HG02943 (cell line): ENCODE data around the gene MAGEB17.

ENCODE experiments used
- ATAC-seq: cut with Tn5 transposase; IDR thresholded peaks from one replicate; pipeline ENCODE4 v1.9.1; 2021; ENCODE audit warnings: mild to moderate bottlenecking, low read depth, moderate library complexity; ENCODE audit not compliant: unreplicated experiment

MAGEB17 gene

DNA sequence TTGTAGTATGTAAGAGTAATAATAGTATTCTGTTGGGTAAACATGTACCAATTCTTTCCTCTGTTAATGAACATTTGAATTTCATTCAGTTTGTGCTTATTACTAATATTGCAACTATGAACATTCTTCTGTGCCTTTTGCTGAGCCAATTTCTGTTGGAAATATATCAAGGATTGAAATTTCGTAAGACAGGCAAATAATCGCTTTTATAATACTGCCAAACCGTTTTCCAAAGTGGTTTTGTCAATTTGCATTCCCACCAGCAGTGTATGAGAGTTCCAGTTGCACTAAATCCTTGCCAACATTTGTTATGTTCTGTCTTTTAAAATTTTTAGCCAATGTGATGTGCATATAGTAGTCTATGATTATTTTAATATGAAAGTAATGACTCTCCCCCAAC is 38.6 kb downstream of the MAGEB17 start:
- ATAC-seq = no peak

GRCh38 chrX:16207634-16208033 is 40.4 kb downstream of the MAGEB17 start:
- no peak for ATAC-seq

DNA sequence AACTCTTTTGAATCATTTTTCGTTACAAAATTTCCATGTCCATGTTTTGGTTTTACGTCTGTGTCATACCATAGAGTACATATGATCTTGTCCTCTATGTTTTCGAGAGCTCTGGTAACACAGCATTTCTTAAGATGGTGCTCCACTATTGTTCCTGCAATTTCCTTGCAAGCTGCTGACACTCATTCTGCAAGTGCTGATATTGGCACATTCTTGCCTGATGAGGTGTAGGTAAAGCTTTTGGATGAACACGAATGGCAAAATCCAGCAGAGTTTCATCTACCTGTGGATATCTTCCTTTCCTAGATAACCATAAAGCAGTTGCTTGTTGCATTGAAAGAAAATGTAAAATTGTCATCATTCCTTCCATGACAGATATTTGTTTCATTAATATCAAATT is 41.3 kb downstream of the MAGEB17 start:
- ATAC-seq = no peak

GRCh38 chrX:16210061-16210460 is 42.8 kb downstream of the MAGEB17 start:
- no peak for ATAC-seq

- no peak for ATAC-seq
Observed at GRCh38 chrX:16212024-16212423, 44.7 kb downstream of the MAGEB17 start.

DNA sequence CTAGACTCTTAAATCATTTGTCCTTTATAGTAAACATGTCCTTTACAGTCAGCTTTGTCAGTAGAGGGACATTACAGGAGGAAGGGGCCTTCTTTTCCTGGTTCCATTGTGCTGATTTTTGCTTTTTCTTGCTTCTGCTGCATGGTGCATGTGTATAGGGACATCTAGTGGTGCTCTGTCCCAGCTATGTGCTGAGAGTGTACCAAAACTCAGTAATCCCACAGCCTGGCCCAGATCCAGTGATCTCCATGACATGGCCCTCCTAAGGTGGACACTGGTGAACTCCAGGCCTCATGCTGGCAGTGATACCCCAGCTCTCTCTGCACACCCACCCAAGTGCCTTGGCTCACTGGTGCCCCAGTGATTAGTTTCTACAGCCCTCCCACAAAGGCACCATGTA is 45.2 kb downstream of the MAGEB17 start:
- ATAC-seq = no peak

DNA sequence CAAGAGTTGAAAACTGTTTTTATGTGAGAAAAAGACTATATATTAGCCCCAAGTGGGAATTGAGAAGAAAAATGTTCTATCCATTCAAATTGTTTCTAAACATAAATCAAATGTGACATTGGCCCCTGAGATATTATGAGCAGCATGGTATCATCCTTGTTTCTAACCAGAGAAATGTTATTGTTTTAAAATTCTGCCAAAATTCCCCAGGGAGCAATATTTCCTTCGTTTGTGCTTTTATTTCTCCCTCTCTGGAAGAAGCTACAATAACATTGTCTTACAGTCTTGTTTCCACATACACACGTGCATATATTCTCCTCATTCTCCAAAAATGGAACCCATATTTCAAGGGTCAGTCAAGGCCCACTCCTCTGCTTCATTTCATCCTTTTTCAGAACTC is 46.7 kb downstream of the MAGEB17 start:
- no peak for ATAC-seq

GRCh38 chrX:16215660-16216059 is 48.4 kb downstream of the MAGEB17 start:
- no peak for ATAC-seq
